T-helper 2 cell treated with Interferon-gamma antibody and Interleukin-4, amounts not matched to agents 5 μg/mL and 100 μg/mL, for 36 hours (primary cell): ENCODE measurements around the gene ENTREP3.
A peak's percentile ranks its signal among the peaks of the same experiment; 100 is the strongest.
"Not testable (repeated sequence)": the region's sequence is repeated elsewhere in the genome, so short reads cannot be mapped to it uniquely, and the experiment has no call there.

Experiments used
- DNase-seq: peaks from one replicate; pipeline ENCODE4 v3.0.0; 2021; ENCODE audit warnings: low spot score
- H3K27ac Mint-ChIP-seq: one replicate; pipeline ENCODE4 v1.8.0; 2021; ENCODE audit warnings: mild to moderate bottlenecking, mixed read lengths
- H3K27me3 Mint-ChIP-seq: one replicate; pipeline ENCODE4 v1.8.0; 2021; ENCODE audit warnings: low read depth, mixed read lengths
- H3K36me3 Mint-ChIP-seq: one replicate; pipeline ENCODE4 v1.8.0; 2021; ENCODE audit warnings: low read depth, mixed read lengths
- H3K4me1 Mint-ChIP-seq: one replicate; pipeline ENCODE4 v1.8.0; 2021; ENCODE audit warnings: low read depth, mixed read lengths
- H3K4me3 Mint-ChIP-seq: one replicate; pipeline ENCODE4 v1.8.0; 2022; ENCODE audit warnings: mild to moderate bottlenecking, moderate library complexity, mixed read lengths
- H3K9me3 Mint-ChIP-seq: one replicate; pipeline ENCODE4 v1.8.0; 2021; ENCODE audit warnings: mixed read lengths

The ENTREP3 gene

DNA sequence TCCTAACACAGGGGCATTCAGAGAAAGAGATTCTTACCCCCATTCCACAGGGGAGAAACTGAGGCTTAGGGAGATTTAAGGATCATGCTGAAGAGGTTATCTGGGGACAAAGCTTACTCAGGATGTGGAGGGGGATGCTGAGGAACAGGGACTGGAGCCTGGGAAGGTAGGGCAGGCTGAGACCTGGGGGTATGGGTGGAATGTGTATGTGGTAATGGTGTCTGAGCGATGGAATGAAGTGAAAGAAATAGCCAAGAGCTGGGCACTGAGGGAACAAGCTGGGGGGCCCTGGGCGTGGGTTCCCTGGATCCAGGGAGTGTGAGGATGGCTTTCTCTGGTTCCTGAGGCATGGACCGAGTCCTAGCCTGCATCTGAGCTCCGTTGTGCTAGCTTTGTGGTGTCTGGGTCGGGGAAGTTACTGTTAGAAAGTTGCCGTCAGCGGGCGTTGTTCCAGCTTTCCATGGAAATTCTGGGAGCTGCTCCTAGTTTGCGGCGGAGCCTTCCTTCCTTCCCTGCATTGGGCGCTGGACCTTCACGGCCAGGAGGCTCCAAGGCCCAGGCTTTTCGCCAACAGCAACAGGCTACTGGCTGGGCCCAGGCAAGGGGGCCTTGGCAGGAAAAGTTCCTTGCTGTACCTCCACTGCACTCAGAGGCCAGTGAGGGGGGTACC is 43.8 kb downstream of the ENTREP3 start:
- H3K4me3 Mint-ChIP-seq, DNase-seq, H3K27me3 Mint-ChIP-seq, H3K27ac Mint-ChIP-seq, H3K9me3 Mint-ChIP-seq: not testable (repeated sequence)
- H3K4me1 Mint-ChIP-seq = peaks cover 28% of the 10 kb centered on the region
- peaks cover 14% of the 10 kb centered on the region for H3K36me3 Mint-ChIP-seq

- no peak overlapping the region for H3K27ac Mint-ChIP-seq
Observed at GRCh38 chr1:155210314-155211104, 44.8 kb downstream of the ENTREP3 start.

GRCh38 chr1:155209312-155209721 is 46.0 kb downstream of the ENTREP3 start:
- H3K4me1 Mint-ChIP-seq = peaks cover 25% of the 10 kb centered on the region
- H3K9me3 Mint-ChIP-seq = no peaks in the 10 kb centered on the region
- no peaks in the 10 kb centered on the region for H3K27me3 Mint-ChIP-seq
- H3K4me3 Mint-ChIP-seq = peak overlapping the region; percentile 95
- no peak for DNase-seq
- H3K36me3 Mint-ChIP-seq = peaks cover 7% of the 10 kb centered on the region
- peak overlapping the region; percentile 91 for H3K27ac Mint-ChIP-seq

More at GRCh38 chr1:155210314-155211104, 44.8 kb downstream of the ENTREP3 start:
- H3K9me3 Mint-ChIP-seq = no peaks in the 10 kb centered on the region
- peaks cover 12% of the 10 kb centered on the region for H3K36me3 Mint-ChIP-seq
- H3K4me1 Mint-ChIP-seq = peaks cover 28% of the 10 kb centered on the region
- peak overlapping the region; percentile 42 for H3K4me3 Mint-ChIP-seq
- H3K27me3 Mint-ChIP-seq = no peaks in the 10 kb centered on the region
- DNase-seq = no peak

- peak within 1 kb of the TSS; percentile 92 for H3K27ac Mint-ChIP-seq
- H3K27me3 Mint-ChIP-seq = no peaks in the 10 kb centered on the region
- H3K4me3 Mint-ChIP-seq = peak within 1 kb of the TSS; percentile 95
- peak; percentile 86 for DNase-seq
- no peaks in the 10 kb centered on the region for H3K9me3 Mint-ChIP-seq
- H3K36me3 Mint-ChIP-seq = peaks cover 7% of the 10 kb centered on the region
- peaks cover 25% of the 10 kb centered on the region for H3K4me1 Mint-ChIP-seq
Observed at GRCh38 chr1:155208541-155209311, 46.6 kb downstream of the ENTREP3 start, which contains the start of gene MTX1. Gene MTX1, plus strand, starts transcription at chr1:155208695. Its CDS starts 110 bp downstream, at chr1:155208805.

DNA sequence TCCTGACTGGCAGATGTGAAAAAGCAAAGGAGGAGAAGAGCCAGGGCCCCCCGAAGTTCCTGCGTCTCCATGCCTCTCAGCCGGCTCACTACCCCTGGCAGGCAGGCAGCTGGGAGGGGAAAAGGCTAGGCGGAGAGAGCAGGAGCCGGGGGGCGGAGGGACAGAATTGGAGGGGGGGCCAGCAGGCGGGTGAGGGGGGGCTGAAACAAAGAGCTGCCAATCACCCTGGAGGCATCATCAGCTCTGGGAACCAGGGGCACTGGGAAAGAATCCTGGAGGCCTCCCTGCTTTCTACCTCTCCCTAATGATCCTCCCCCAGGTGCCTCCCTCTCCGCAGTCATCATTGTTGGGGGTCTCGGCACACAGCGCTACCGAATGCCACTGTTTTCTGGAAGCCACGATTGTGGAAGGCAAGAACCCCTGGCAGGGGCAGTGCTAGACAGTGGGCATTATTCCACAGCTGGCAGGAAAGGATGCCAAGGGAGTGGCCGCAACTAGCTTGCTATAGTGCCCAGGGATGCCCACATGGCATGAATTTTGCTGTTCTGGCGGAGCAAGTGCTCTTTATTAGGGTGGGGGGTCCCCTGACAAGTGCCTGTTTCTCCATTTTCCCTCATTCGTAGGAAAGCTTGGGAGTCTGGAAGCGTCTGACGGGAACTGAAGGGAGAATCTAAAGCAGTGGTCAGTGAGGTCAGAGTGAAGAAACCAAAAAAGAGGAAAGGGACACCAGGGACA is 47.3 kb downstream of the ENTREP3 start, which contains the start of gene THBS3:
Gene THBS3 (minus strand): TSS at position 92 of the 735 bp plus-strand sequence. CDS start 21 bp downstream, at position 71.
- H3K27ac Mint-ChIP-seq = peak within 1 kb of the TSS; percentile 92
- H3K4me1 Mint-ChIP-seq = peaks cover 25% of the 10 kb centered on the region
- peaks cover 7% of the 10 kb centered on the region for H3K36me3 Mint-ChIP-seq
- DNase-seq = no peak
- H3K27me3 Mint-ChIP-seq = no peaks in the 10 kb centered on the region
- H3K9me3 Mint-ChIP-seq = no peaks in the 10 kb centered on the region
- peak within 1 kb of the TSS; percentile 95 for H3K4me3 Mint-ChIP-seq

GRCh38 chr1:155206891-155207805 is 48.1 kb downstream of the ENTREP3 start:
- Mint-ChIP-seq H3K9me3 (no peaks in the 10 kb centered on the region), H3K27ac (peak overlapping the region; percentile 87), H3K36me3 (peaks cover 7% of the 10 kb centered on the region), H3K27me3 (no peaks in the 10 kb centered on the region), H3K4me3 (peak overlapping the region; percentile 72), H3K4me1 (peaks cover 25% of the 10 kb centered on the region)
- DNase-seq = peak; percentile 82

- no peaks in the 10 kb centered on the region for H3K9me3 Mint-ChIP-seq
- no peak overlapping the region for H3K27ac Mint-ChIP-seq
- no peaks in the 10 kb centered on the region for H3K27me3 Mint-ChIP-seq
- peaks cover 3% of the 10 kb centered on the region for H3K36me3 Mint-ChIP-seq
- DNase-seq = no peak
- H3K4me1 Mint-ChIP-seq = peaks cover 25% of the 10 kb centered on the region
- no peak overlapping the region for H3K4me3 Mint-ChIP-seq
Observed at GRCh38 chr1:155205969-155206593, 49.2 kb downstream of the ENTREP3 start.

DNA sequence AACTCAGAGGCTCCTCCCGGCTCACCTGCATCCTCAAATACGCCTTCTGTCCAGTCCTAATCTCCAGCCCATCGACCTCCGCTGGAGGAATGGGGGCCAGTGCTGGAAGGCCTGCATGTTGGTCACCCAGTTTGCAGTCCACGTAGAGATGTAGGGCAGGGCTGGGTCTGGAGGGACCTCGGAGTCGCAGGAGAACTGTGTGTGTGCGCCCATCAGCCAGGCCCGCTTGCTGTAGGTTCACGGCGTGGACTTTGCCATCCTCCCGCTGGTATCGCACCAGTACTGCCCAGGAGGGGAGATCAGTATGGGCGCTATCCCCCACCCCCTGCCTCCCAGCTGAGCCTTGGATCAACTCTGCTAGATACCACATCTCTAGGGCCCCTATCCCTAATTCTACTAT is 50.2 kb downstream of the ENTREP3 start:
- Mint-ChIP-seq H3K9me3 (no peaks in the 10 kb centered on the region), H3K4me1 (peaks cover 18% of the 10 kb centered on the region), H3K27ac (no peak overlapping the region), H3K36me3 (no peaks in the 10 kb centered on the region), H3K27me3 (no peaks in the 10 kb centered on the region), H3K4me3 (no peak overlapping the region)
- DNase-seq = no peak

DNA sequence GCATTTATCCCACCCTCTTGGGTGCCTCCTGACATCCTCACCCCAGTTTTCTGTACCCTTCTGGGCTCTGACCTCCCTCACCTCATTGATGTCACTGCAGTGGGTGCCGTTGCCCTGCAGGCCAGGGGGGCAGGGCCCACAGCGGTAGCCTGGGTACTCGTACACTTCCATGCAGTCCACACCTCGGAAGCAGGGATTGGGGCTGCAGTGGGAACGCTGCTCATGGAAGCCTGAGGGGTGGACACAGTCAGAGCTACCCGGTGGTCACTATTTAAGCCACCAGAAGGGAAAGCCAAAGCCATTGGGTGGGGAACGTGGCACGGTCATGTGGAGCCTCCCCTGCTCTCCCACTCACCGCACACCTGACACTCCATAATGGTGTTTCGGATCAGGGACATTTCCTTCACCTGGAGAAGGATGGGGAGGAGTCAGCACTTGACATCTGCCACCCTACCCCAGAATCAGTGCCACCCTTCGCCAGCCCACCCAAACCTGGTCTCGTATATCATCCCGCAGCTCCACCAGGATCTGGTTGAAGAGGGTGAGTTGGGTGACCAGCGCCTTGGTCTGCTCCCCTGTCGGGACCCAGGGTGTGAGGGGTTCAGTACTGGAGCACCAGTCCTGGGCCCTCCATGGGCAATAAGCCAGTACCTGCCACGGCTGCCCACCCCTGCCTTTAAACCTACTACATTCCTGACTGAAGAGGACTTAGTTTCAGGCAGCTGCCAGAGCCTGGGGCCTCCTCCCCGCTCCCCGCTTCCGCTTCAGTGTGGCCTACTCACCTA is 52.4 kb downstream of the ENTREP3 start:
- peaks cover 10% of the 10 kb centered on the region for H3K4me1 Mint-ChIP-seq
- no peaks in the 10 kb centered on the region for H3K9me3 Mint-ChIP-seq
- H3K27ac Mint-ChIP-seq = peak overlapping the region; percentile 51

DNA sequence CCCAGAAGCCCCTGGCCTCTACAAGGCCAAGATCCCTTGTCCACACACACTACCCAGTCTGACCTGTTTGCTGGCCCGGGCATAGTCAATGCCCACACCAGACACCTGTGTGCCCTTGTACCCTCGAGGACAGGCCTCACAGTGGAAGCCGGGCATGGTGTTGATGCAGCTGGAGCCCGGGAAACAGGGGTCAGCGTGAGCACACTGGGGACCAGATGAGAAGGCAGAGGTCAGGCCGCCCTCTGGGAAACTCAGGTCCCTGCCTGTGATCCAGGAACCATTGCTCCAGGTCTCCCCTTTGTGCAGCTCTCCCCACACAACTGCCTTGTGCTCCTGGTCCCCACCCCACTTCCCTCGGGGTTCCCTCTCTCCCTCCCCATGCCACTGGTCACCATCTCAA is 53.1 kb downstream of the ENTREP3 start:
- H3K36me3 Mint-ChIP-seq = no peaks in the 10 kb centered on the region
- peaks cover 5% of the 10 kb centered on the region for H3K4me1 Mint-ChIP-seq
- H3K27me3 Mint-ChIP-seq = no peaks in the 10 kb centered on the region
- no peak for DNase-seq
- H3K9me3 Mint-ChIP-seq = no peaks in the 10 kb centered on the region
- H3K4me3 Mint-ChIP-seq = no peak overlapping the region
- H3K27ac Mint-ChIP-seq = no peak overlapping the region

More for the DNA sequence above, 52.4 kb downstream of the ENTREP3 start:
- Mint-ChIP-seq H3K36me3 (no peaks in the 10 kb centered on the region), H3K27me3 (no peaks in the 10 kb centered on the region), H3K4me3 (no peak overlapping the region)
- no peak for DNase-seq

DNA sequence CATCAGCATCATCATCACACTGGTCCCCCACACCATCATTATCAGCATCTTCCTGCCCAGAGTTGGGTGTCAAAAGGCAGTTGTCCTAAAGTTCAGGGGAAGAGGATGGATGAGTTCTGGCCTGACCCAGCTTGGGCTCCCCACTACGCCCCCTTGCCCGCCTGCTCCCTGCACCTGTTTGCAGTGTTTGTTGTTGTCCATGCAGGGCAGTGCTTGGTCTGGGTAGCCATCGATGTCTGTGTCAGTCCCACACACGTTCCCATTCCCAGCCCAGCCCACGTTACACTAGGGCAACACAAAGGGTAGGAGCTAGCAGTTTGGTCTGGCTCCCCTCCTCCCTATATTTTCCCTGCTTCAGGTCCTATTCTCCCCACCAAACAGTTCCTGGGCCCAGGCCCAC is 54.4 kb downstream of the ENTREP3 start:
- Mint-ChIP-seq H3K4me1 (no peaks in the 10 kb centered on the region), H3K27ac (no peak overlapping the region), H3K36me3 (peaks cover 6% of the 10 kb centered on the region), H3K9me3 (no peaks in the 10 kb centered on the region), H3K27me3 (no peaks in the 10 kb centered on the region), H3K4me3 (no peak overlapping the region)
- DNase-seq = no peak

DNA sequence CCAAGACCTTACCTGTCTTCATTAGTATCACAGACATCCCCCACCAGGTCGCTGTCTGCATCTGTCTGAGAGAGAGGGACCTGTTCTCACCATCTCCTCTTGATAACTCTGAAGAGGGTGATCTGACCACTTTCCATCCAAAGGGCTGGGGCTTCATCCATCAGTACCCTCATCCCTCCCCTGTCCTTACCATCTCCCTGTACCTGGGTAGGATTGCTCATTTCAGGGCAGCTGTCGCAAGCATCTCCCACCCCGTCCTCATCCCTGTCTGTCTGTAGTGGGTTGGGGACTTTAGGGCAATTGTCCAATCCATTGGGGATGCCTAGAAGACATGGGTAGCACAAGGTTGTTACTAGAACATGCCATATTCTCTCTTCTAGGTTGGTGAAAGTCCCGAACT is 55.5 kb downstream of the ENTREP3 start:
- Mint-ChIP-seq H3K27me3 (no peaks in the 10 kb centered on the region), H3K9me3 (no peaks in the 10 kb centered on the region), H3K27ac (no peak overlapping the region), H3K4me3 (no peak overlapping the region), H3K4me1 (peaks cover 6% of the 10 kb centered on the region), H3K36me3 (peaks cover 6% of the 10 kb centered on the region)
- DNase-seq = no peak
